HL-60 (cell line): Measurements from ENCODE around the gene ACTN4.

Experiments
- DNase-seq, 2 experiments: peaks; one replicate each; pipeline ENCODE4 v3.0.0-alpha.2; 2010 to 2020; ENCODE audit warnings: low read depth in 1 of 2, low spot score in 1 of 2
- H3K27ac ChIP-seq: fragments of 250-450 bp; sonication (Bioruptor Pico); replicated peaks from 2 replicates; pipeline ENCODE4 v1.5.1; 2020; ENCODE audit warnings: mild to moderate bottlenecking, moderate library complexity
- H3K27me3 ChIP-seq: fragments of 250-450 bp; sonication (Bioruptor Pico); 2 replicates; pipeline ENCODE4 v1.5.1; 2021; ENCODE audit warnings: mild to moderate bottlenecking, moderate library complexity; ENCODE audit not compliant: insufficient read depth, poor library complexity, severe bottlenecking
- H3K4me3 ChIP-seq: replicated peaks from 2 replicates; pipeline ENCODE4 v1.5.1; 2011; ENCODE audit warnings: mild to moderate bottlenecking, control low read depth, low read length; ENCODE audit not compliant: insufficient read depth
- CTCF ChIP-seq: IDR thresholded peaks from one replicate; pipeline ENCODE4 v1.5.1; 2011; ENCODE audit warnings: low read length, control low read depth, inconsistent platforms; ENCODE audit not compliant: insufficient read depth
- GABPA ChIP-seq: IDR thresholded peaks from 2 replicates; pipeline ENCODE4 v1.6.1; 2012; ENCODE audit warnings: low read depth
- POLR2AphosphoS5 ChIP-seq: IDR thresholded peaks from 2 replicates; pipeline ENCODE4 v1.6.1; 2012; ENCODE audit warnings: low read depth
- REST ChIP-seq: IDR thresholded peaks from 2 replicates; pipeline ENCODE4 v1.6.1; 2012; ENCODE audit warnings: low read depth; ENCODE audit not compliant: insufficient replicate concordance
- SPI1 ChIP-seq: IDR thresholded peaks from 2 replicates; pipeline ENCODE4 v1.6.1; 2012; ENCODE audit warnings: low read depth, mild to moderate bottlenecking, borderline replicate concordance

ACTN4 gene

GRCh38 chr19:38684862-38685665, 37.6 kb downstream of the ACTN4 start:
- no peak for TF ChIP-seq REST
- no peak for TF ChIP-seq CTCF
- TF ChIP-seq SPI1, result no peak
- TF ChIP-seq GABPA, result no peak
- no peak for TF ChIP-seq POLR2AphosphoS5
- no peak for DNase-seq
- H3K4me3 ChIP-seq, result no peak overlapping the region
- H3K27ac ChIP-seq, result peak overlapping the region; percentile 71
- H3K27me3 ChIP-seq, result no peaks in the 10 kb centered on the region

- TF ChIP-seq POLR2AphosphoS5 (no peak), REST (no peak), SPI1 (no peak), GABPA (no peak), CTCF (no peak)
- DNase-seq, result no peak
- H3K27me3 ChIP-seq, result no peaks in the 10 kb centered on the region
- H3K4me3 ChIP-seq, result no peak overlapping the region
- H3K27ac ChIP-seq, result peak overlapping the region; percentile 71; the same call in 1 of the 2 replicates
Measured at GRCh38 chr19:38685666-38686529, 38.4 kb downstream of the ACTN4 start.

- TF ChIP-seq POLR2AphosphoS5, result no peak
- TF ChIP-seq SPI1, result no peak
- TF ChIP-seq CTCF, result no peak
- no peak for TF ChIP-seq REST
- TF ChIP-seq GABPA, result no peak
- DNase-seq, result peak in 1 of 2 experiments; percentile 31
- H3K27ac ChIP-seq, result no peak overlapping the region
- H3K27me3 ChIP-seq, result no peaks in the 10 kb centered on the region
- H3K4me3 ChIP-seq, result no peak overlapping the region
Measured at GRCh38 chr19:38686530-38686888, 39.1 kb downstream of the ACTN4 start.
